SK-N-MC (cell line): Measurements from ENCODE around the gene DOCK10.

Experiments
- EZH2 ChIP-seq: fragments of 200-600 bp; sonication (generic); IDR thresholded peaks from one replicate; pipeline ENCODE4 v1.6.1; 2017; ENCODE audit warnings: antibody characterized with exemption
- POLR2AphosphoS5 ChIP-seq: IDR thresholded peaks from 2 replicates; pipeline ENCODE4 v1.6.1; 2012; ENCODE audit warnings: mild to moderate bottlenecking, low read depth, low read length, borderline replicate concordance

DNA sequence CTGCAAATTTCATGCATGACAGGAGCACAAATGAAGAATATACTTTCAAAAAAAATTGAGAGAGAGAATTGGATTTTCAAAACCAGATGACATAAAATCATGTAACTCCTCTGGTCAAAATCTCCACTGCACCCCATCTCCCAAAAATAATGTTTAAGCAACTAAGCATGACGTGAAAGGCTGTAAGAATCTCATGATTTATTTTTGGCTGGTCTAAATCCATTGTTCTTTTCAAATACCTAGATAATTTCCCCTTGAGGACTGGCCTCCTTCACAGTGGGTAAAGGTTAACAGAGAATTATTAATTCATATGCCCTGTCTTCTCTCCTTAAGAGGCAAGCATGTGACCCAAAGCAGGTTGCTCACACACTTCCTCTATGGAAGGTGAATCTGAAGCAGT, 224.6 kb downstream of the DOCK10 start:
- no peak for TF ChIP-seq POLR2AphosphoS5
- TF ChIP-seq EZH2 = no peak
